ENCODE data around the gene NTRK3.

NTRK3 gene

DNA sequence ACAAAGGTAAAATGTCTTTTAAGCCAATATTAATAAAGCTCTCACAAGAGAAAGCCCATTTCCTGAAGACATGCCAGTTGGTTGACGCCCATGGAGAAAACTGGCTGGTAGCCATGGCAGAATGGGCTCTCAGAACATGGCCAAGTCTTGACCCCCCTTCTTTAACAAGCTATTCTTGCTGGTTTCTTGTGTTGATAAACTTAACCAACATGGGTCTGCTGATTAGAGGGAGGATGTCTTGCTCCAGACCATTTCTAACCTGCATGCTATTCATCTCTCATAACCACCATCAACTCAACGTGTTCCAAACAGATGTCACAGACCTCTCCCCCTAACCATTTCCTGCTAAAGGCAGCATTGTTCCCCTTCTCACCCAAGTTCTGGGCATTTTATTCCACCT is 25.7 kb downstream of the NTRK3 start:
- no peak for DNase-seq (ENCODE audit: low read depth)

DNA sequence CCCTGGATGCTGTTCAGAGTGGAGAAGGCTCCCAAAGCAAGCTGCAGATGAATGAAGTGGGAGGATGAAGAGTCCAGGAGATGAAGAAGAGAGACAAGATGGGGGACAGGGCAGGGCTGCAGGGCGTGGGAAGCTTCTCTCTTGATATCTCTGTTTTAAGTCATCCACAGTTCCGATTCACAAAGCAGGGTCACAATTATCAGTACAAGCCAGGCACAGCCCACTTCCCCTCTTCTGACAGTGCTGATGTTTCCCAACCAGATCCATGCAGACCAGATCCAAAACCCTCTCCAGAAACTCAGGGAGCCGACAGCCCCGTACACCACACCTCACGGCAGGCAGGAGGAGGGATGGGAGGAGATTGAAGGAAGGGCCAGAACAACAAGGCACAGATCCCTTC is 31.1 kb downstream of the NTRK3 start:
- DNase-seq (ENCODE audit: low read depth): peak; percentile 95

DNA sequence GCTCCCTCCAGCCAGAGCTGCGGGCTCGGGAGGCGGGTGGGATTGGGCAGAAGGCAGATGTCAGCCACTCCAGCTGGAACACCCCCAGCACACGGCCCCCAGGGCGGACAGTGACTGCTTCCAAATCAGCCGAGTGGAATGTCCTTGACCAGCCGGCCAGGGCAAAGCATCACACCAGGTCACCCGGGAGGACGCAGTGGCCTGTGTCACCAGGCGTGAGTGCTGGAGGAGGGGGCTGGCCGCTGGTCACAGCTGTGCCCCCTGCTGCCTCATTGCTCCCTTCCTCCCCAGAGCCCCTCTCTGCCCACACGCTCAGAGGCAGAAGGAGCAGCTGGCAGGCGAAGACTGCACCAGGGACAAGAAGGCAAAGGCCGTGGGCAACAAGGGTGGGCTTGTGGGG is 33.5 kb downstream of the NTRK3 start:
- no peak for DNase-seq (ENCODE audit: low read depth)

DNA sequence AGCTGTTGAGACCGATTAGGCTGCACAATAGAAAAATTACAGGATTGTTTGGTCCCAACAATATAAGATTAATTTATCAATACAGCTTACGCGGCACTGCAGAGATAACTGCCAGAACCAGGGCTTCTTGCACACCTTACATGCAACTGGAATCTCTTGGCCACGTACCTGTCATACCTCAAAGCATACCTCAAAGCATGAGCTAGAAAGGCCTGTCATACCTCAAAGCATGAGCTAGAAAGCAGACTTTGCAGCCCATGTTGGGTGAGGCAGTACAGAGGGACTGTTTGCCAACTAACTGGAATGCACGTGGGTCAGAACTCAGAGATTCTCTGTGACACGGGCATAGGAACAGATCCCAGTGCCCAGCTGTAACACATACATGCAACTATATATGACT is 34.7 kb downstream of the NTRK3 start:
- no peak for DNase-seq (ENCODE audit: low read depth)

DNA sequence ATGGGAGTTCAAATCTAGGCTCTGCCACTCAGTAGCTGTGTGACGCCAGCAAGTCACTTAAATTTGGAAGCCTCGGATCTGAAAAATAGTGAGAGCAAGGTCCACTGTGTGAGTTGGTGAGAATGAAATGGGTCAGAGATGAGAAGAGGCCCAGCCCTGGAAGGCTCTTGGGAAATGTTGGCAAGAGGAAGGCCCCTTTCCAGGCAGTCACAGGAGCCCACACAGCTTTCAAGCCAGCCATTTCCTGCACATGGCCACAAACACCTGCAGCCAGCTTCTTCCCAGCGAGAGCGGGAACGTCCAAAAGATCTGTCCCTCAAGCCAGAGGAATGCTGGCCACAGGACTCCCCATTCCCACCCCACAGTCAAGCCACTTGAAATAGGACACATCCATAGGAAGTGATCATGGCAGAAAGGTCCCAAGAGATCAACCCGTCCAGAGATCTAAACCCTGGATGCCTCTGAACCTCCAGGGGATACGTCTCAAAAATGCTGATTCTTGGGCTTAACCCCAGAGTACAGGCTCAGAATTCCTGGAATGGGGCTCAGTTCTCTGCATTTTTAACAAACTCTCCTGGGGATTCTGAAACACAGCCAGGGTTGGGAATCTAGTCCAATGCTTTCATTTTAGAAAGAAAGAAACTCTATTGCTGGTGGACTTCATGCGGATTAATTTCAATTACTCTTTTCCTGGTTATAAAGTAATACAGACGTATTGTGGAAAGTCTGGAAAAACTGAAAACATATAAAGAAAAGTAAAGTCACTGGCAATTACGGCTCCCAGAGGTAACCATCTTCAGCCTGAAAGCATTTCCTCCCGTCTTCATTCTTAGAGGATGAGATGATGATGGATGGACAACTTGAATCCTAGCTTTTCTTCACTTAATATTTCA is 35.9 kb downstream of the NTRK3 start:
- DNase-seq (ENCODE audit: low read depth): no peak

DNA sequence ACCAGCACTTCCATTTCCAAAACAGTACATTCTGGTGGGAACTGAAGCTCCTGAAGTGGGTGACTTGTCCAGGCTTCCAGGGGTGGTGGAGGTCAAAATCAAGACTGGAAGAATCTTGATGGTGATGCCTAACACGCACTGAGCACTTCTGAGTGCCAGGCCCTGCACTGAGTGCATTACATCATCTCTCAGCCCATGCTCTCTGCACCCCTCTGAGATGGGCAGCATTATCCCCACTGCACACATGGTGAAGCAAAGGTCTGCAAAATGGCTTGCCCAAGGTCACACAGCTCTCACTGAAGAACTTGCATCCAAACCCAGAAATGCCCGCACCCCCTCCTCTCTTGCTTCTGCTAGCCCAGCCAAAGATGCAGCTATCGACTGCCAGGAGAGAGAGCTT is 36.9 kb downstream of the NTRK3 start:
- no peak for DNase-seq (ENCODE audit: low read depth)

DNA sequence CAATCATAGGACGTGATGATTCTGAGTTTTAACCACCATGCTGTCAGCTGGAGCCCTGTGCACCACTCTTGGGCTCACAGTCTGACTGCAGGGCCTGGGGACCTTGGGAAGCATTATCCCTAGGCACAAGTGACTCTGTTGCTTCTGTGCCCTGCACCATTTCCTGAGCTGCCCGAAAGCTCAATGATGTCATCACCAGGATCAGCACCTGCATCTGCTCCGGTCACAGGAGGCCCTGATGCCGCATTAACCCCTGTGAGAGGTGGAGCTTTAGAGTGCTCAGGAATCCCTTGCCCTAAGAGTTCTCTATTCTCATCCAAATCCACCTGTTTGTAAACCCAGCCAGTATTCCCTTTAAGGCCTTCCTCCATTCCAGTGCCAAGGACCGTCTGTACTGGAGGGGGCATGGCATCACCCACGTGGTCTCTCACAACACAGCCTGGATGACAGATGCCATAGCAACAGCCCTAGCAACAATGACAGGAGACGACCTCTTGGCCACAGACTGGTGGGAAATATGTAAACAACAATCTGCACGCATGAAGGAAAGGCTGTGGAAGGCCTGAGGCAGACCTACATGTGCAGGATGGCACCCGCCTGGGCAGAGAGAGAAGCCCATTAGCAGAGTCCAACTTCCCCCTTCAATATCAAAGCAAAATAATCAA is 37.9 kb downstream of the NTRK3 start:
- DNase-seq (ENCODE audit: low read depth): no peak

DNA sequence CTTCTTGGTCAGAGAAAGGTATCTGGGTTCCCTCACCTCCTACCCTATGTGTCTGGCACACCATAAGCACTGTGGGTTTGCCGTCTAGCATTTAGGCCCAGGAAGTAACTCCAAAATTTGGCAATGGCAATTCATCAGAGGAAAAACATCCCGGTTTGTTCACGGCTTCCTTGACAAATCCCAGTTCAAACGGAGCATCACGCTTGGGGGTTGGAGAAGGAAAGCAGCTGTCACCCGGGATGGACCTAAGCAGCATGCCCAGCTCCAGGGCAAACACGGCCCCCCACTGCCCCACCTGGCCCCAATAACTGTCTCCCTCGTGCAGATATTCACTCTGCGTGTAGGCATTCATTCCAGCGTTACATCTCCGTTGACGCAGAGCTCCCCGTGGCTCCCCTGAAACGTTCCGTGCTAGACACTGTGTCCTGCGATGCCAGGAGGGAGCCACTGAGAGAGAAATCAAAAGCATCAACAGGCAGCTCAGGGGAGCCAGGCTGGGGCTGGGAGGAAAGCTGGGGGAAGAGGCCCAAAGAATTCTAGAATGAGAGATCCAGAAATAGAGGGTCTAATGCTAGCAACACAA is 41.4 kb downstream of the NTRK3 start:
- no peak for DNase-seq (ENCODE audit: low read depth)

DNA sequence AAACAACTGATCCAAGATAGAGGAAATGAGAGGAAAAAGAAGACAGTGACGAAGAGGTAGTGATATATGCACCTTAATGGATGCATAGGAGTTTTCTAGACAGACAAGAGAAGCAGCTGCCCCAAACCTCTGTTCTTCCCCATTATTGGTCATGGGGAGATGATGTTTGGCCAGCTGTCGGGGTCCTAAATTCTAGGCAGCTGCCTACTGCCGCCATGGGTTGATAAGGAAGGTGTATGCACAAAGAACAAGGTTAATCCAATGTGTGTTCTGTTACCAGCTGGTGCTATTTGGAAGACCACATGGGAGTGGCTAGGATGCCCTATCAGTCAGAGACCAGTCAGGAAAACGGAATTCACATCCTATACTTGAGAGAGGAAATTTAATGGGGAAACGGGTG is 47.4 kb downstream of the NTRK3 start:
- no peak for DNase-seq (ENCODE audit: low read depth)

DNA sequence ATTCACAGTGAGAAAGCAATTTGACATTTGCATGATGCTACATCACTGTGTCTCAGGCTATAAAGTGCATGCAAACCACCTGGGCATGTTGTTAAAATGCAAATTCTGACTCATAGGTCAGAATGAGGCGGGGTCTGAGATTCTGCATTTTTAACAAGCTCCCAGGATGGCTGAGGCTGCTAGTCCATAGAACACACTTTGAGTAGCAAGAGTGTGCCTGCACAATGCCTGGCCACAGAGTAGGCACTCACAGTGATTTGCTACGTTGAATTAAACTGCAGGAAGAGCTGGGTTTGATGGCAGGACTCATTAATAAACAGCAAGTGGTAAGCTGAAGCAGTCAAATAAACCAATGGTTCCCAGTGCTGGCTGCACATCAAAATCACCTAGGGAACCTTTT is 48.1 kb downstream of the NTRK3 start:
- no peak for DNase-seq (ENCODE audit: low read depth)

DNA sequence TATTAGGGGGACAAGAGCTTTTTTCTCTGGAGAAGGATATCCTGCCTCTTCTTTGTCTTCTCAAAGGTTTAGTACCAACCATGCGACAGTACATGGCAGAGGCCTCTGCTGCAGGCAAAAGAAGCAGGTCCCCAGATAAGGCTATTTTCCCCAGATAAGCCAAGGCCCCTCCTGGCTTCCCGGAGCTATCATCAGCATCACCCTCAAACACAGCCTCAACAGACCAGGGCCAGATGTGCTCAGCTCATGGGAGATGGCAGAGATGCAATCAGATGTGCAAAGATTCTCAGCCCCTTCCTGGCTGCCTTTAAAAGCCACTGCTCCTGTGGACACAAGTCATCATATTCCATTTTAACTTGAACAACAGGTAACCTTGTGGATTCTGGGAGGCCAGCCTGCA is 49.0 kb downstream of the NTRK3 start:
- no peak for DNase-seq (ENCODE audit: low read depth)

DNA sequence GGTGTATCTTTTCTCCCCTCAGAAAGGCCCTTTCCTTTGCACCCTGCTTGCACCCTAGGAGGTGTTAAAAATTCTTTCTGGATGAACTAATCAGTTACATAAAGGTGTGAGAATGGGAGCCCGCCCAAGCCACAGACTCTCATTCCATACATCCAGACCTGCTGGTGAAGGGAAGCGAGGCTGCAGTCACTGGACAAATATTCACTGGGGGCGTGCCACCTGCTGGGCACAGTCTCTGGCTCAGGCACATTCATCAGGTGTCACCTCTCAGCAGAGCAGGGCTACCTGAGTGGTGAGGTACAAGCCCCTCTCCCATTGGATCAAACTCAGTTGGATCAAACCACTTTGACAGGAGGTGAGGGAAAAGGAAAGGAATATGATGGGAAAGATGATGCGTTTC is 52.0 kb downstream of the NTRK3 start:
- no peak for DNase-seq (ENCODE audit: low read depth)

DNA sequence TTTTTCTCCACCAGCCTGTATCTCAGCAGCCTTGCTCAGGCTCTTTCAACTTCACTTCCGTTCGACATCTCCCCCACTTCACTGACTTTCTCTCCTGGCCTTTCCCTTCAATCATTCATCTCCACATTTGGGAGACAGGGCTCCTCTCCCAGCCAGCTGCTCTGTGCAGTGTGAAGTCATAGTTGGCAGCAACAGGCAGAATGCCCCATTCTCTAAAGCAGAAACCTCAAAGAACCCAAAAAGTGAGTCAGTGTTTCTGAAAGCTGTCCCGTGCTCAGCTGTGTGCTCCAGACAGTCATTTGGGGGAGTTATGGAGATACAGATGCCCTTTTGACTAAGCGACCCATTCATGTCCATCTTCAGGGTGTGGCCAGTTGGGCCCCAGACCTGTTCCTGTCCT is 54.3 kb downstream of the NTRK3 start:
- no peak for DNase-seq (ENCODE audit: low read depth)

DNA sequence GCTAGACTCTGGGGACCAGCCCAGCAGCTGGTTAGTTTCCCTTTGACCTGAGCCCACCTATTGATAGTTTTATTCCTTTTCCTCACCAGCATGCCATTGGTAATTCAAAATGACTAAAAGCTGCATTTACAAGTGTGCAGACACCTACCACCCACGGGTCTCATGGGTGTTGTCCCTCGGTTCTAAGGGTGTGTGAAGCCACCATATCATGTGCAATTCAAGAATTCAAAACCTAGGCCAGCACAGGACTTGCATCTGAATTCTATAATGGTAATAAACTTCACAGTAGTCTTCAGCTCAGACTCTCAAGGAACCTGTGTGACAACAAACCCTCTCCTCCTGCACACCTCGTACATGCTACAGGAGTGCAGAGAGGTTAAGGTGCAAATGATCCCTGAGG is 55.3 kb downstream of the NTRK3 start:
- no peak for DNase-seq (ENCODE audit: low read depth)

DNA sequence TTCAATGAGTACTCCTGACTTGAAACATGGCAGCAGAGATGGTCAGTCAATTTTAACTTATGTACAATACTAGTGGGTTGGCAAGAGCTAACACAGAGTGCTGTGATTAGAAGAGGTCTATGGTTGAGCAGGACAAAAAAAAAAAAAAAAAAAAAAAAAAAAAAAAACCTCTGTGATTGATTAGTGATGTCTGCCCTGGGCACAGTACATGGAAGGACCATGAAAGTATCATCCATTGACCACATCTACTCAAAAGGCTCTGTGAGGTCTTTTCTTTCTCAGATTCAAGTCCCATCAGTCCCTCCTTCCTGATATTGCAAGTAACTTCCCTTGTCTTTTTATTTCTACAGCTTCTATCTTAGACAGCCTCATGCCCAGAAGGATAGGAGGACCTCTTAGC is 59.6 kb downstream of the NTRK3 start:
- no peak for DNase-seq (ENCODE audit: low read depth)

DNA sequence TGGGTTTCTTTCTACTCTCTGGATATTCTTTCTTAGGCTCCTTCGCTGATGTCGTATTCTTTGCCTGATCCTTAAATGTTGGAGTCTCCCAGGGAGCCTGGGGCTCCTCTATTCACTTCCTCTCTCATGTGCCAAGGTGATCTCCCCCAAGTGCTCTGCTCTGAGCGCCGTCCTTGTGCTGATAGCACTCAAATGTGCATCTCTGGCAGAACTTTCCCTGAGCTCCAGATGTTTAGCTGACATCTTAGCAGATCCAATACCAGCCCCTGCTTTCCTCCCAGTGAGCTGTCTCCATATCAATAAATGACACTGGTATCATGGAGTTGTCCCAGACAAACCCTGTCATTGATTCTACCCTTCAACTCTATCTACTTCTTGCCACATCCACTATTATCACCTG is 62.4 kb downstream of the NTRK3 start:
- no peak for DNase-seq (ENCODE audit: low read depth)

DNA sequence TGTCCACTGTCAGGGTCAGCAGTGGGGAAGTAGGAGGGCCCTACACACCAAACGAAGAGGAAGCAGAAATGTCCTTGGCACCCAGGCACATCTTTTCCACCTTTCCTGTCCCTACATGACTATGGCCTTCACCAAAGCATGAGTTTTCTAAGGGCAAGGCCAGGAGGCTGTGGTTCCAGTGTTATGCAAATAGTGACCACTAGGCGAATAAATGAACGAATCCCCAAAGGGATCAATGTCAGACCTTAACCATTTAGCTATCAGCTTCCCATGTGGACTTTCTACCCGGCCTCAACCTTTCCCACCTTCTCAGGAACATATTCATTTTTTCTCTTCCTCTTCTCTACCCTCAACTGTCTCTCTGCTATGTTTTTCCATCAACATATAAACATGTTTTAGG is 63.1 kb downstream of the NTRK3 start:
- no peak for DNase-seq (ENCODE audit: low read depth)

DNA sequence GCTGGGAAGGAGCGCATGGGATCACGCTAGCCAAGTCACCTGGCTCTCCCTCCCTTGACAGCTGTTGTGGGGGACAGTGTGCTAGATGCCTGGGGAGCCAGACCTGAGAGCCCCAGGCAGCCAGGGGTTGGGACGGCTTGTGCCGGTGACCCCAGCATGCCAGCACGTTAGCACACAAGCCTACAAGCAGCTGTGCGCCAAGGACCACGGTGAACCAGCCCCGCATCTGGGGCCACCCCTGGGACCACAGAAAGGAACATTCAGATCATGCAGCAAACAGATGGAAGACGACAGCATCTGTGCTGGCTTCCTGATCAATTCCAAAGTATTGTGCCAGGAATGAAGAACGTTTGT is 64.8 kb downstream of the NTRK3 start:
- no peak for DNase-seq (ENCODE audit: low read depth)

DNA sequence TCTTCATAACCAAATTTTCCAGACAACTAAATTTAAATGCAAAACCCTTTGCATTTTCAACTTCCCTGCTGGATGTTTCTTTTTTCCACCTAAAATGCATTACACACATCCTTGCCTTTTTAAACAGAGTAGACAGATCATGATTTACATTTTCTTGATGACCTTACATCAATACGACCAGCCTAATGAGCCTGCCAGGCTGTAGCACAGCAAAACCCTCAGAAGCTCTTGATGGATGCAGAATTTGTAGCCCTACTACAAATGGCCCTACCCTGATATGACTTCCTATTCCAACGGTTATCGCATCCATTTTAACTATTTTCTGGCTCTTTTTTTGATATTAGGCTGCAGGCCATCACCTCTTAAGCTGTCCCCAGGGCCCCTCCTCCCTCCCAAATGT is 66.3 kb downstream of the NTRK3 start:
- no peak for DNase-seq (ENCODE audit: low read depth)

DNA sequence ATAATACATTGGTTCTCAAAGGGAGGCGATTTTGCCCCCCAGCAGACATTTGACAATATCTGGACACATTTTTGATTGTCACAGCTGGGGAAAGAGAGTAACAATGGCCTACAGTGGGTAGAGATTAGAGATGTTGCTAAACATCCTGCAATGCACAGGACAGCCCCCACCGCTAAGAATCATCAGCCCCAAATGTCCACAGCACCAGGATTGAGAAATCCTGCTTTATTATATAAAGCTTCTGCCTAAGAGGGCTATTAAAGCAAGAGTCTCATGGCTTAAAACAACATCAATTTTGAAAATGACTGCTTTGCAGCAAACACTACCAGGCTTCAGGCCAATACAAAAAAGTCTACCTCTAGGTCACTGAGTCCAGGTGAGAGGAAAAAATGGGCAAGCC is 68.2 kb downstream of the NTRK3 start:
- no peak for DNase-seq (ENCODE audit: low read depth)

DNA sequence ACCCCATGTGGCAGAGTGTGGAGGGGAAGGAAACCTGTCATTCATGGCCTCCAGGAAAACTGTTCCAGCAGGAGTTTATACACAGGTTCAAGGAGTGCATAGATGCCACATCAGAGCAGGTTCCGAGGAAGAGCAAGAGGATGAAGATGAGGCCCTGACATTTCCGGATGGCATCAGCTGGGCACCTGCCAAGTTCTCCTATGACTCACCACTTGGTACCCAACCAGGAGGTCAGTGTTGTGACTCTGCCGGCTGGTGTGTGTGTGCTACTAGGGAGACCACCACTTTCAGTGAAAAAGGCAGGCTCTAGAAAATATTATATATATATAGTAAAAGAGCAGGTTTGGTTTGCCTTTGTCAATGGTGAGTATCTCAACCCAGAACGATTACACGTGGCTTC is 69.3 kb downstream of the NTRK3 start:
- DNase-seq (ENCODE audit: low read depth): no peak

DNA sequence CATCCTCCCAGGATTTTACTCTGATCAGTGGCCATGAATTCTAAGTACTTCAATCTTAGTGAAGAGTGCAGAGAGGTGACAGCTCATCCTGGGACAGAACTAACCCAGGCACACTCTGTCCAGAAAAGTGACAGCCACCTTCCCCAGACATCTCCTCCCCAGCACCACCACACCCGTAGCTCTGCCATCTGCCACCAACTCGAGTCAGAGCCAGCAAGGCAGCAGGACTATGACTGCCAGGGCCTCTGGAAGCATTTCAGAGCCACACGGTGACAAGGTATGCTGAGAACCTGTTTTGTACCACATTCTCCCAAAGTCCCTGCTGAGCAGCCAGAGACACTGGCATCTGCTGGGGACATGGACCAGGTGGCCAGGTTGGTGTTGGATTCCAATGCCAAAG is 71.0 kb downstream of the NTRK3 start:
- DNase-seq (ENCODE audit: low read depth): no peak

DNA sequence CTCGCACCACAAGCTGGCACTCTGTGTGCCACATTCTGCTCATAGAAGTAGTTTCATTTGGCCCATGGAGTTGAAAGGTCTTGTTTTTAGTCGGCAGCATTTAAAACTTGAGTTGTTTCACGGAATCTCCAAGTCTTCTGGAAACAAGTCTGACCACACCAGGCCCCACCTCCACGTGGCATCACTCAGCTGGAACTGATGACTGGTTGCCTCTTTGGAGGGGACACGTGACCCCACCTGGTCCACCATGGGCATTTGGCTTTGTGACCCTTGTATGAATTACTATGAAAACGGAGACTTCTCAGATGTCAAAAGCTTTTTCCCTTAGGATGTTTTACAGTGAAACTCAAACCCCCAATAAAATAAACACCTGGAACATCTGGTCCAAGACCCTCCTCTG is 74.9 kb downstream of the NTRK3 start:
- no peak for DNase-seq (ENCODE audit: low read depth)

DNA sequence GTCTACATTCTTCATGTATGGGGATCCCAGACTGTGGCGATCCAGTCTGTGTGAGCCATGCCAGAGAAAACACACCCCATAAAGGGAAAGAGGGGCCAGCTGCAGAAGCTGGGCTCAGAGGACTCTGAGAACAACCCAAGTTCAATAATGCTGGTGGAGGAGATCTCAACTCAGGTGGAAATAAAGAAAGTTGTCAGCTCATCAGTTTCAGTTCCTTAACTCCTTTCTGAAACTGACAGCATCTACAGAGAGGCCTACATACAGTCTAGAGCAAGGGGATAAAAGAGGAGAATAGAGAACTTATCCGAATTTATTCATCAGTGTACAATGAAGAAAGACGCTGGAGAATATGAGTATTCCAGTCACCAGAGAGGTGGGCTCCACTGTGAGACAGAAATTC is 77.0 kb downstream of the NTRK3 start:
- DNase-seq (ENCODE audit: low read depth): no peak
